Esophagus (tissue), 2 donors: ENCODE results near the gene CACNA1B. TPM values are rescaled to one million over a fixed set of nuclear protein-coding genes. Genes with fewer than 3 reads are reported as not detected.

Source experiments
- H3K27ac ChIP-seq, 2 donors: one replicate each; pipeline ENCODE4 v1.5.1; 2013; ENCODE audit warnings: low read depth in 2 of 2, mild to moderate bottlenecking in 2 of 2, inconsistent platforms in 1 of 2, low read length in 1 of 2, moderate library complexity in 1 of 2
- H3K27me3 ChIP-seq, 2 donors: one replicate each; pipeline ENCODE4 v1.6.1; 2013; ENCODE audit warnings: low read length in 2 of 2, control low read depth in 1 of 2, mild to moderate bottlenecking in 1 of 2; ENCODE audit not compliant: insufficient read depth in 2 of 2, control insufficient read depth in 1 of 2
- H3K36me3 ChIP-seq, 2 donors: one replicate each; pipeline ENCODE4 v1.6.1; 2013; ENCODE audit warnings: low read length in 1 of 2; ENCODE audit not compliant: control insufficient read depth in 2 of 2, insufficient read depth in 2 of 2
- H3K4me1 ChIP-seq, 2 donors: one replicate each; pipeline ENCODE4 v1.6.1; 2013; ENCODE audit warnings: low read length in 1 of 2; ENCODE audit not compliant: control insufficient read depth in 2 of 2, insufficient read depth in 2 of 2
- H3K4me3 ChIP-seq, 2 donors: one replicate each; pipeline ENCODE4 v1.5.1; 2013; ENCODE audit warnings: low read length in 2 of 2, mild to moderate bottlenecking in 2 of 2, low read depth in 1 of 2, moderate library complexity in 1 of 2
- H3K9me3 ChIP-seq, 2 donors: one replicate each; pipeline ENCODE4 v1.6.1; 2013; ENCODE audit warnings: mild to moderate bottlenecking in 2 of 2, low read depth in 1 of 2, low read length in 1 of 2, moderate library complexity in 1 of 2; ENCODE audit not compliant: control insufficient read depth in 2 of 2, insufficient read depth in 1 of 2
- WGBS, 2 donors: extraction: QIAGEN DNeasy Blood & Tissue Kit; methylation state at CpG; one replicate each; pipeline ENCODE4 v1.1.7; 2013; 5-methylcytosine and 5-hydroxymethylcytosine counted together
- polyA plus RNA-seq, 2 donors: library from polyadenylated mRNA; stranded (reverse); fragments of 200-250 nt; gene quantifications; one replicate each; pipeline ENCODE4 v1.2.3, GENCODE V29; 2013
- donor health status: healthy with polysubstance abuse.
- donor health status: Bipolar disorder and iron deficiency.

CACNA1B gene
- polyA plus RNA-seq, 2 donors, result under 0.01 TPM

DNA sequence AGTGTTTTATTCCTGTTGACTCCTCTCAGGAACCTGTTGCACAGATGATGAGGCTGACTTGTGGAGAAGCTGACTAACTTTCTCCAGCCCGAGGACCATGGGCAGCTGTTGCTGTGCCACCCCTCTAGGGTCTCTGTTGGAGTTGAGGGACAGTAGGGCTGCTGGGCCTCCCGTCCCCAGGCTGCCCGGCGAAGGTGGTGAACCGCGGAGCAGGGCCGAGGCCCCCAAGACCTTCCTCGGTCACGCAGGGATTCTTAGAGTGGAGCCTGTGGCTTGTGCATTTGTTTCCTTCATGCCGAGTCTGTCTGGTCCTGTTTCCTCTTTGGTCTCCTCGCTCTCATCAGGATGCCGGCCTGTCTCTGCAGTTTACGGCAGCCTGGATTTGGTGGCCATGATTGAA is 40.2 kb downstream of the CACNA1B start:
- H3K4me1 ChIP-seq, result no peaks in the 10 kb centered on the region
- no peaks in the 10 kb centered on the region for H3K36me3 ChIP-seq
- H3K9me3 ChIP-seq, result no peaks in the 10 kb centered on the region
- no peak overlapping the region for H3K4me3 ChIP-seq
- 86 to 87% methylated on average over 13 of the region's 13 CpGs for WGBS, 2 donors
- no peaks in the 10 kb centered on the region for H3K27me3 ChIP-seq
- H3K27ac ChIP-seq, result no peak overlapping the region

DNA sequence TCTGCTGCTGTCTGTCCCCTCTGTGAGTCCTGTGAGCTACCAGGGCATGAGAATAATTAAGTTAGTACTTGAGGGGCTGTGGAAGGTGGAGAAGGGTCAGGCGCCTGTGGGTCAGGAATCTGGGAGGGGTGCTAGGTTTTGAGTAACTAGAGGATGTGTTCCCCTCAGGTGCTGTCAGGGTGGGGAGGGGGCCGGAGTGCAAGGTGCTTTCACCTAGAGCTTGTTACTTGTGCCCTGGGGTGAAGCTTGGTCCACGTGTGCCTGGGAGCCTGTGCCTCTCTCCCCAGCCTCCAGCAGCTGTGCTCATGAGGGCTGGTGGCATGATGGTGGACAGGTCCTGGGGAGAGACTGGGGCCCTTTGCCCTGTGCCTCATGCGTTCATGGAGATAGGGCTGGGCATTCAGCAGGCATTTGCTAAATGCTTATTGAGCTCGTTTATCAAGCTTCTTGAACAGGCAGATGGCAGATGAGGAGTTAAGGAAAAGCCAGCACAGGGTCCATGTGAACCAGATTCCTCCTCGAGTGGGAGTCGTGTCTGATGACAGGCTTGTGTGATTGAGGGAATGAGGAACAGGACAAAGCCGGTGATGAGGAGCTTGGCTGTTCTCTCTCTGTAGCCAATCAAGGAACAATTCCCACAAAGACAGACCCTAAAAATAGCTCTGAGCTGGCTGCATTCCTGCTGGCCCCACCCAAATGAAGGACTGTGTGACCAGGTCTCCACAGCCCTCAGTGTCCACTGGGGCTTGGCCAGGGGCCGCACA is 40.9 kb downstream of the CACNA1B start:
- Histone ChIP-seq H3K4me3 (no peak overlapping the region), H3K27ac (no peak overlapping the region), H3K9me3 (no peaks in the 10 kb centered on the region), H3K36me3 (no peaks in the 10 kb centered on the region), H3K27me3 (no peaks in the 10 kb centered on the region), H3K4me1 (no peaks in the 10 kb centered on the region)
- WGBS, 2 donors, result 62 to 64% methylated on average over 9 of the region's 9 CpGs

- Histone ChIP-seq H3K27me3 (no peaks in the 10 kb centered on the region), H3K4me1 (no peaks in the 10 kb centered on the region), H3K4me3 (no peak overlapping the region), H3K27ac (no peak overlapping the region), H3K9me3 (no peaks in the 10 kb centered on the region), H3K36me3 (no peaks in the 10 kb centered on the region)
- 79 to 86% methylated on average over 9 of the region's 9 CpGs for WGBS, 2 donors
Observed at GRCh38 chr9:137919095-137919465, 41.5 kb downstream of the CACNA1B start.

DNA sequence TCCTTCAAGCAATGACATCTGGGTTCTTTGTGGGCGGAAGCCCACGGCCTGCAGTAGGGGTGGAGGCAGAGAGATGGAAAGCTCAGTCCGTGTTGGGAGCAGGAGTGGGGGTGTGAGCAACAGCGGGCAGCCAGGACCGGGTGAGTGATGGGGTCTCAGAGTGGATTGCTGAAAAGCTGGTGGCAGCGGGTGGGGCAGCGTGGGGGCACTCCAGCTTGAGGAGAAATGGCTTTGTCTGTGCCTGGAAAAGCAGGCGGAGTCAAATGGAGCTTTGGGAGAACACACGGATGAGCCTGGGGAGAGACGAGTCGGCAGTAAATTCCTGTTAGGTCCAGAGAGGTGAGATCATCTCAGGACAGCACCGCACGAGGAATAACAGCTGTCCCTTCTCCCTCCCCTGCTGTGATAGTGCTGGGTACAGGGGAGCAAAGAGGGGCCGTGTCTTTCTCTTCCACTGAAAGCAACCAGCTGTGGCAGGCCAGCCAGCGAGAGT is 42.1 kb downstream of the CACNA1B start:
- Histone ChIP-seq H3K9me3 (no peaks in the 10 kb centered on the region), H3K27ac (no peak overlapping the region), H3K27me3 (no peaks in the 10 kb centered on the region), H3K4me1 (no peaks in the 10 kb centered on the region), H3K4me3 (no peak overlapping the region), H3K36me3 (no peaks in the 10 kb centered on the region)
- WGBS, 2 donors, result 67 to 77% methylated on average over 15 of the region's 15 CpGs

- Histone ChIP-seq H3K4me3 (no peak overlapping the region), H3K27me3 (no peaks in the 10 kb centered on the region), H3K4me1 (no peaks in the 10 kb centered on the region), H3K36me3 (no peaks in the 10 kb centered on the region), H3K27ac (no peak overlapping the region), H3K9me3 (no peaks in the 10 kb centered on the region)
- WGBS, 2 donors, result 84 to 86% methylated on average over 4 of the region's 4 CpGs
Observed at GRCh38 chr9:137920753-137921152, 43.2 kb downstream of the CACNA1B start.

DNA sequence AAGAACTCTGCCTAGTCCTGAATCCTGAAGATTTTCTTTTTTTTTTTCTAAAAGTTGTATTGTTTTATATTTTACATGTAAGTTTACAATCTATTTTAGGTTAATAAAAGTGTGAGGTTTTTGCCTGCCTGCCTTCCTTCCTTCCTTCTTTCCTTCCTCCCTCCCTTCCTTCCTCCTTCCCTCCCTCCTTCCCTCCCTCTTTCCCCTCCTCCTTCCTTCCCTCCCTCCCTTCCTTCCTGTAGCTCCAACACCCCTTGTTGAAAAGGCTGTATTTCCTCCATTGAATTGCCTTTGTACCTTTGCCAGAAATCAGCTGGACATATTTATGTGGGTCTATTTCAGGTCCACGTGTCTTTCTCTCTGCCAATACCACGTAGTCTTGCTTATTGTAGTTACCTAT is 46.6 kb downstream of the CACNA1B start:
- H3K4me3 ChIP-seq, result no peak overlapping the region
- H3K27me3 ChIP-seq, result no peaks in the 10 kb centered on the region
- H3K36me3 ChIP-seq, result no peaks in the 10 kb centered on the region
- no peaks in the 10 kb centered on the region for H3K4me1 ChIP-seq
- 37 to 44% methylated on average over 2 of the region's 2 CpGs for WGBS, 2 donors
- peaks cover 0 to 2% of the 10 kb centered on the region in 2 donors for H3K9me3 ChIP-seq
- no peak overlapping the region for H3K27ac ChIP-seq

DNA sequence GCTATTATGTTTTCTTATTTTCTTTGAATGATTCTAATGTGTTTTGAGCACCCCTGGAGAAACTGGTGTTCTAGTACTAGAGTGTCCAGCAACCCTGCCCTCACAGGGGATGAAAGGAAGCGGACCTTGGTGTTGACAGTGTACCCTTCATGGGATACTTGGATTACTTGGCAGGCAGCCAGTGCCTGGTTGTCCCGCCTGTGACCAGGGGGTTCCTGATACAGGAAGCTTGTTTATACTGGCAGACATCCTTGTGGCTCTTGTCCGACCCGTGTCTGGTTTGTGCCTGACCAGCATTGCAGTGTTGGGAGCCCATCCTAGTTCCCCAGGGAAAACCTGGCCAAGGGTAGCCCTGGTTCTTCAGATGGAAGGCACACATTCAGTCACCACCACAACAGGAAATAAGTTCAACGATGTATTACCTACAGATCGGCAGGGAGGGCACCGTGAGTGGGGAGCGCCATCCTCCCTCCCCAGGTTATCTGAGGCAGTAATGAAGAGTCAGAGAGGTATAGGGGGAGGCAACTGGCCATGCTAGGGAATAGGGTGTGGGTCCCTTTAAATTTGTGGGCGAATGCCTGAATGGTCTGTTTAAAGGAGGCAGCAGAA is 47.3 kb downstream of the CACNA1B start:
- 68 to 77% methylated on average over 9 of the region's 9 CpGs for WGBS, 2 donors
- Histone ChIP-seq H3K9me3 (peaks cover 0 to 2% of the 10 kb centered on the region in 2 donors), H3K4me3 (no peak overlapping the region), H3K27me3 (no peaks in the 10 kb centered on the region), H3K4me1 (no peaks in the 10 kb centered on the region), H3K27ac (no peak overlapping the region), H3K36me3 (no peaks in the 10 kb centered on the region)

GRCh38 chr9:137943655-137944054 is 66.1 kb downstream of the CACNA1B start:
- H3K36me3 ChIP-seq, result no peaks in the 10 kb centered on the region
- WGBS, 2 donors, result 88 to 92% methylated on average over 5 of the region's 5 CpGs
- no peak overlapping the region for H3K27ac ChIP-seq
- H3K9me3 ChIP-seq, result peaks cover 11 to 13% of the 10 kb centered on the region in 2 donors
- H3K4me1 ChIP-seq, result no peaks in the 10 kb centered on the region
- H3K4me3 ChIP-seq, result no peak overlapping the region
- no peaks in the 10 kb centered on the region for H3K27me3 ChIP-seq

GRCh38 chr9:137945581-137945980 is 68.0 kb downstream of the CACNA1B start:
- H3K27me3 ChIP-seq, result no peaks in the 10 kb centered on the region
- H3K9me3 ChIP-seq, result peaks cover 11 to 18% of the 10 kb centered on the region in 2 donors
- 84 to 93% methylated on average over 4 of the region's 4 CpGs for WGBS, 2 donors
- no peak overlapping the region for H3K27ac ChIP-seq
- no peak overlapping the region for H3K4me3 ChIP-seq
- H3K36me3 ChIP-seq, result no peaks in the 10 kb centered on the region
- no peaks in the 10 kb centered on the region for H3K4me1 ChIP-seq

GRCh38 chr9:137946993-137947392 is 69.4 kb downstream of the CACNA1B start:
- Histone ChIP-seq H3K36me3 (no peaks in the 10 kb centered on the region), H3K4me3 (no peak overlapping the region), H3K4me1 (no peaks in the 10 kb centered on the region), H3K9me3 (peaks cover 11 to 18% of the 10 kb centered on the region in 2 donors), H3K27ac (no peak overlapping the region), H3K27me3 (no peaks in the 10 kb centered on the region)
- WGBS, 2 donors, result 64 to 75% methylated on average over 2 of the region's 2 CpGs
